Body of pancreas (tissue), 4 donors: ENCODE results near the gene DENND1A. TPM values are rescaled to one million over a fixed set of nuclear protein-coding genes. Genes with fewer than 3 reads are reported as not detected.

Experiments
- ATAC-seq: fragments of 150-250 bp; one replicate; pipeline ENCODE4 v1.9.1; 2016
- DNase-seq, 4 donors: peaks; one replicate each; pipeline ENCODE4 v3.0.0-alpha.2; 2019
- H3K27ac ChIP-seq, 4 donors: fragments of 200-600 bp; sonication (generic); 1 replicate in 3 of 4; 2 replicates in 1 of 4; pipeline versions ENCODE4 v1.5.1 to v1.6.1; 2016 to 2019; ENCODE audit warnings: mild to moderate bottlenecking in 1 of 4, mixed read lengths in 1 of 4, moderate library complexity in 1 of 4
- H3K27me3 ChIP-seq, 2 donors: fragments of 200-600 bp; sonication (generic); one replicate each; pipeline ENCODE4 v1.6.0; 2016; ENCODE audit warnings: mild to moderate bottlenecking in 1 of 2
- H3K36me3 ChIP-seq, 2 donors: fragments of 200-600 bp; sonication (generic); replicated peaks in 1 of 2; 2 replicates each; pipeline ENCODE4 v1.5.1; 2016; ENCODE audit warnings: low read depth in 2 of 2; ENCODE audit not compliant: insufficient read depth in 1 of 2
- H3K4me1 ChIP-seq: fragments of 200-600 bp; sonication (generic); one replicate; pipeline ENCODE4 v1.6.0; 2016
- H3K4me3 ChIP-seq, 2 donors: fragments of 200-600 bp; sonication (generic); 1 replicate in 1 of 2; 2 replicates in 1 of 2; pipeline ENCODE4 v1.5.1; 2016 to 2019
- H3K9me3 ChIP-seq, 3 donors: fragments of 200-600 bp; sonication (generic); 1 replicate in 2 of 3; 2 replicates in 1 of 3; pipeline ENCODE4 v1.5.1; 2016
- CTCF ChIP-seq, 7 experiments: fragments of 450-650 bp in 4 of 7; fragments of 200-600 bp in 3 of 7; sonication (generic) in 3 of 7; IDR thresholded peaks; one replicate each; pipeline ENCODE4 v1.5.1; 2016 to 2019; ENCODE audit warnings: antibody characterized with exemption in 7 of 7
- POLR2A ChIP-seq, 3 donors: fragments of 450-650 bp; IDR thresholded peaks; one replicate each; pipeline ENCODE4 v1.6.1; 2016; ENCODE audit warnings: antibody characterized with exemption in 3 of 3, mild to moderate bottlenecking in 2 of 3
- WGBS, 2 donors: methylation state at CpG; one replicate each; pipeline ENCODE4 v1.1.5; 2017; 5-methylcytosine and 5-hydroxymethylcytosine counted together
- intact Hi-C: fragments of 100-400 bp; cut with DNase I; formaldehyde crosslinking; loops from one replicate; pipeline ENCODE4 v1.15.1; 2023
- total RNA-seq, 2 donors: library from RNA; depleted of rRNA; stranded (reverse); fragments of >200 nt; gene quantifications; one replicate each; pipeline ENCODE4 v1.1.0, GENCODE V29; 2016

Gene DENND1A
- total RNA-seq, 2 donors from 2014 or later = 7.6 to 8.6 TPM

GRCh38 chr9:123784518-123784917, 145.4 kb downstream of the DENND1A start:
- DNase-seq (no peak), ATAC-seq (no peak)
- Histone ChIP-seq H3K9me3 (no peaks in the 10 kb centered on the region), H3K36me3 (no peaks in the 10 kb centered on the region), H3K27ac (no peak overlapping the region), H3K4me3 (no peak overlapping the region), H3K4me1 (no peaks in the 10 kb centered on the region), H3K27me3 (no peaks in the 10 kb centered on the region)
- WGBS, 2 donors = 81 to 97% methylated on average over 1 of the region's 1 CpG
- TF ChIP-seq CTCF (IDR thresholded peaks at IDR 0.05) (no peak), POLR2A (IDR thresholded peaks at IDR 0.05) (no peak)
- intact Hi-C loops = no loop called here

- Histone ChIP-seq H3K27ac (no peak overlapping the region), H3K36me3 (no peaks in the 10 kb centered on the region), H3K4me1 (no peaks in the 10 kb centered on the region), H3K27me3 (no peaks in the 10 kb centered on the region), H3K4me3 (no peak overlapping the region), H3K9me3 (no peaks in the 10 kb centered on the region)
- TF ChIP-seq POLR2A (IDR thresholded peaks at IDR 0.05) = no peak
- TF ChIP-seq CTCF (IDR thresholded peaks at IDR 0.05) = no peak
- WGBS, 2 donors = 89 to 95% methylated on average over 8 of the region's 8 CpGs
- DNase-seq (no peak), ATAC-seq (no peak)
- intact Hi-C loops = no loop called here
Observed at GRCh38 chr9:123778232-123778902, 151.6 kb downstream of the DENND1A start.

GRCh38 chr9:123776708-123777537, 153.0 kb downstream of the DENND1A start:
- Histone ChIP-seq H3K9me3 (no peaks in the 10 kb centered on the region), H3K4me3 (no peak overlapping the region), H3K27ac (no peak overlapping the region), H3K4me1 (no peaks in the 10 kb centered on the region), H3K36me3 (no peaks in the 10 kb centered on the region), H3K27me3 (no peaks in the 10 kb centered on the region)
- intact Hi-C loops = no loop called here
- no peak for TF ChIP-seq CTCF (IDR thresholded peaks at IDR 0.05)
- no peak for TF ChIP-seq POLR2A (IDR thresholded peaks at IDR 0.05)
- WGBS, 2 donors = 86% methylated on average over 7 of the region's 7 CpGs
- ATAC-seq (no peak), DNase-seq (no peak)

GRCh38 chr9:123775289-123776284, 154.3 kb downstream of the DENND1A start:
- no peak for DNase-seq
- TF ChIP-seq POLR2A (IDR thresholded peaks at IDR 0.05) (no peak), CTCF (IDR thresholded peaks at IDR 0.05) (no peak)
- 88 to 90% methylated on average over 8 of the region's 8 CpGs for WGBS, 2 donors

More at GRCh38 chr9:123775289-123776284, 154.3 kb downstream of the DENND1A start:
- Histone ChIP-seq H3K9me3 (no peaks in the 10 kb centered on the region), H3K27me3 (no peaks in the 10 kb centered on the region), H3K36me3 (no peaks in the 10 kb centered on the region), H3K4me3 (no peak overlapping the region), H3K27ac (no peak overlapping the region), H3K4me1 (no peaks in the 10 kb centered on the region)
- ATAC-seq = no peak
- intact Hi-C loops = no loop called here
